ENCODE results near the gene ARHGEF6.

The ARHGEF6 gene

GRCh38 chrX:136674270-136674985, 106.3 kb downstream of the ARHGEF6 start:
- no peaks in the 10 kb centered on the region for H3K9me3 ChIP-seq (ENCODE audit: control insufficient read depth, insufficient read depth, low read depth, low read length)
- H3K36me3 ChIP-seq (ENCODE audit: control insufficient read depth in 2 of 2, insufficient read depth in 1 of 2, low read length in 2 of 2): no peaks in the 10 kb centered on the region
- POLR2A ChIA-PET: no interaction called here
- H3K4me3 ChIP-seq (ENCODE audit: low read depth, low read length): no peak overlapping the region
- CTCF ChIA-PET: interaction anchor here (0.5 kb wide), 1 partner anchor 103 kb away, joined by 4 read pairs; no protein-coding TSS in a partner anchor
- no peak overlapping the region for H3K27ac ChIP-seq (ENCODE audit: extremely low read depth, low read depth, low read length)
- TF ChIP-seq, protein P1, sequence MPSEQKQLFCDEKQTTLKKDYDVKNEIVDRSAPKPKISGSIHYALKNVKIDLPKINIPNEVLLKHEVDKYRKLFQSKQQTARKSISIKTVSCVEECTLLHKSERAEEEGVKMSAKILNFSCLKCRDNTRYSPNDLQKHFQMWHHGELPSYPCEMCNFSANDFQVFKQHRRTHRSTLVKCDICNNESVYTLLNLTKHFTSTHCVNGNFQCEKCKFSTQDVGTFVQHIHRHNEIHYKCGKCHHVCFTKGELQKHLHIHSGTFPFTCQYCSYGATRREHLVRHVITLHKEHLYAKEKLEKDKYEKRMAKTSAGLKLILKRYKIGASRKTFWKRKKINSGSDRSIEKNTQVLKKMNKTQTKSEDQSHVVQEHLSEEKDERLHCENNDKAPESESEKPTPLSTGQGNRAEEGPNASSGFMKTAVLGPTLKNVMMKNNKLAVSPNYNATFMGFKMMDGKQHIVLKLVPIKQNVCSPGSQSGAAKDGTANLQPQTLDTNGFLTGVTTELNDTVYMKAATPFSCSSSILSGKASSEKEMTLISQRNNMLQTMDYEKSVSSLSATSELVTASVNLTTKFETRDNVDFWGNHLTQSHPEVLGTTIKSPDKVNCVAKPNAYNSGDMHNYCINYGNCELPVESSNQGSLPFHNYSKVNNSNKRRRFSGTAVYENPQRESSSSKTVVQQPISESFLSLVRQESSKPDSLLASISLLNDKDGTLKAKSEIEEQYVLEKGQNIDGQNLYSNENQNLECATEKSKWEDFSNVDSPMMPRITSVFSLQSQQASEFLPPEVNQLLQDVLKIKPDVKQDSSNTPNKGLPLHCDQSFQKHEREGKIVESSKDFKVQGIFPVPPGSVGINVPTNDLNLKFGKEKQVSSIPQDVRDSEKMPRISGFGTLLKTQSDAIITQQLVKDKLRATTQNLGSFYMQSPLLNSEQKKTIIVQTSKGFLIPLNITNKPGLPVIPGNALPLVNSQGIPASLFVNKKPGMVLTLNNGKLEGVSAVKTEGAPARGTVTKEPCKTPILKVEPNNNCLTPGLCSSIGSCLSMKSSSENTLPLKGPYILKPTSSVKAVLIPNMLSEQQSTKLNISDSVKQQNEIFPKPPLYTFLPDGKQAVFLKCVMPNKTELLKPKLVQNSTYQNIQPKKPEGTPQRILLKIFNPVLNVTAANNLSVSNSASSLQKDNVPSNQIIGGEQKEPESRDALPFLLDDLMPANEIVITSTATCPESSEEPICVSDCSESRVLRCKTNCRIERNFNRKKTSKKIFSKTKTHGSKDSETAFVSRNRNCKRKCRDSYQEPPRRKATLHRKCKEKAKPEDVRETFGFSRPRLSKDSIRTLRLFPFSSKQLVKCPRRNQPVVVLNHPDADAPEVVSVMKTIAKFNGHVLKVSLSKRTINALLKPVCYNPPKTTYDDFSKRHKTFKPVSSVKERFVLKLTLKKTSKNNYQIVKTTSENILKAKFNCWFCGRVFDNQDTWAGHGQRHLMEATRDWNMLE (tag by site-specific recombination; conservative IDR thresholded peaks at IDR 0.05; ENCODE audit: low read depth): no peak
- TF ChIP-seq YY2 (tag by site-specific recombination; IDR thresholded peaks at IDR 0.05) (no peak), ZNF239 (tag by site-specific recombination; IDR thresholded peaks at IDR 0.05) (no peak), ZNF843 (tag by site-specific recombination; IDR thresholded peaks at IDR 0.05) (no peak), ZNF155 (tag by site-specific recombination; IDR thresholded peaks at IDR 0.05) (no peak)
- no peaks in the 10 kb centered on the region for H3K4me1 ChIP-seq (ENCODE audit: control insufficient read depth, insufficient read depth, low read length)

GRCh38 chrX:136671006-136671610, 109.6 kb downstream of the ARHGEF6 start:
- POLR2A ChIA-PET: no interaction called here
- Histone ChIP-seq H3K27ac (ENCODE audit: extremely low read depth, low read depth, low read length) (no peak overlapping the region), H3K36me3 (ENCODE audit: control insufficient read depth in 2 of 2, insufficient read depth in 1 of 2, low read length in 2 of 2) (peaks cover 0 to 7% of the 10 kb centered on the region in 2 experiments; a peak in 1 of 3 replicates), H3K9me3 (ENCODE audit: control insufficient read depth, insufficient read depth, low read depth, low read length) (no peaks in the 10 kb centered on the region), H3K4me3 (ENCODE audit: low read depth, low read length) (no peak overlapping the region), H3K4me1 (ENCODE audit: control insufficient read depth, insufficient read depth, low read length) (no peaks in the 10 kb centered on the region)
- CTCF ChIA-PET: no interaction called here
- TF ChIP-seq PRDM4 (tag by site-specific recombination; IDR thresholded peaks at IDR 0.05) (no peak), SALL2 (tag by site-specific recombination; IDR thresholded peaks at IDR 0.05; ENCODE audit: borderline replicate concordance) (no peak), ZNF514 (tag by site-specific recombination; IDR thresholded peaks at IDR 0.05) (no peak), ZSCAN16 (tag by site-specific recombination; IDR thresholded peaks at IDR 0.05) (no peak), KLF16 (tag by site-specific recombination; IDR thresholded peaks at IDR 0.05) (no peak), OVOL3 (tag by site-specific recombination; IDR thresholded peaks at IDR 0.05) (no peak), ZNF777 (tag by site-specific recombination; IDR thresholded peaks at IDR 0.05; ENCODE audit: borderline replicate concordance) (no peak)
- TF ChIP-seq, protein P2, sequence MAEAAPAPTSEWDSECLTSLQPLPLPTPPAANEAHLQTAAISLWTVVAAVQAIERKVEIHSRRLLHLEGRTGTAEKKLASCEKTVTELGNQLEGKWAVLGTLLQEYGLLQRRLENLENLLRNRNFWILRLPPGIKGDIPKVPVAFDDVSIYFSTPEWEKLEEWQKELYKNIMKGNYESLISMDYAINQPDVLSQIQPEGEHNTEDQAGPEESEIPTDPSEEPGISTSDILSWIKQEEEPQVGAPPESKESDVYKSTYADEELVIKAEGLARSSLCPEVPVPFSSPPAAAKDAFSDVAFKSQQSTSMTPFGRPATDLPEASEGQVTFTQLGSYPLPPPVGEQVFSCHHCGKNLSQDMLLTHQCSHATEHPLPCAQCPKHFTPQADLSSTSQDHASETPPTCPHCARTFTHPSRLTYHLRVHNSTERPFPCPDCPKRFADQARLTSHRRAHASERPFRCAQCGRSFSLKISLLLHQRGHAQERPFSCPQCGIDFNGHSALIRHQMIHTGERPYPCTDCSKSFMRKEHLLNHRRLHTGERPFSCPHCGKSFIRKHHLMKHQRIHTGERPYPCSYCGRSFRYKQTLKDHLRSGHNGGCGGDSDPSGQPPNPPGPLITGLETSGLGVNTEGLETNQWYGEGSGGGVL (tag by site-specific recombination; IDR thresholded peaks at IDR 0.05): no peak
- TF ChIP-seq, protein P3, sequence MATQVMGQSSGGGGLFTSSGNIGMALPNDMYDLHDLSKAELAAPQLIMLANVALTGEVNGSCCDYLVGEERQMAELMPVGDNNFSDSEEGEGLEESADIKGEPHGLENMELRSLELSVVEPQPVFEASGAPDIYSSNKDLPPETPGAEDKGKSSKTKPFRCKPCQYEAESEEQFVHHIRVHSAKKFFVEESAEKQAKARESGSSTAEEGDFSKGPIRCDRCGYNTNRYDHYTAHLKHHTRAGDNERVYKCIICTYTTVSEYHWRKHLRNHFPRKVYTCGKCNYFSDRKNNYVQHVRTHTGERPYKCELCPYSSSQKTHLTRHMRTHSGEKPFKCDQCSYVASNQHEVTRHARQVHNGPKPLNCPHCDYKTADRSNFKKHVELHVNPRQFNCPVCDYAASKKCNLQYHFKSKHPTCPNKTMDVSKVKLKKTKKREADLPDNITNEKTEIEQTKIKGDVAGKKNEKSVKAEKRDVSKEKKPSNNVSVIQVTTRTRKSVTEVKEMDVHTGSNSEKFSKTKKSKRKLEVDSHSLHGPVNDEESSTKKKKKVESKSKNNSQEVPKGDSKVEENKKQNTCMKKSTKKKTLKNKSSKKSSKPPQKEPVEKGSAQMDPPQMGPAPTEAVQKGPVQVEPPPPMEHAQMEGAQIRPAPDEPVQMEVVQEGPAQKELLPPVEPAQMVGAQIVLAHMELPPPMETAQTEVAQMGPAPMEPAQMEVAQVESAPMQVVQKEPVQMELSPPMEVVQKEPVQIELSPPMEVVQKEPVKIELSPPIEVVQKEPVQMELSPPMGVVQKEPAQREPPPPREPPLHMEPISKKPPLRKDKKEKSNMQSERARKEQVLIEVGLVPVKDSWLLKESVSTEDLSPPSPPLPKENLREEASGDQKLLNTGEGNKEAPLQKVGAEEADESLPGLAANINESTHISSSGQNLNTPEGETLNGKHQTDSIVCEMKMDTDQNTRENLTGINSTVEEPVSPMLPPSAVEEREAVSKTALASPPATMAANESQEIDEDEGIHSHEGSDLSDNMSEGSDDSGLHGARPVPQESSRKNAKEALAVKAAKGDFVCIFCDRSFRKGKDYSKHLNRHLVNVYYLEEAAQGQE (tag by site-specific recombination; IDR thresholded peaks at IDR 0.05): no peak
- TF ChIP-seq, protein P1 (tag by site-specific recombination; conservative IDR thresholded peaks at IDR 0.05; ENCODE audit: low read depth): no peak

Measured in HEK293 (cell line).